ENCODE data around the gene ZNF3.

DNA sequence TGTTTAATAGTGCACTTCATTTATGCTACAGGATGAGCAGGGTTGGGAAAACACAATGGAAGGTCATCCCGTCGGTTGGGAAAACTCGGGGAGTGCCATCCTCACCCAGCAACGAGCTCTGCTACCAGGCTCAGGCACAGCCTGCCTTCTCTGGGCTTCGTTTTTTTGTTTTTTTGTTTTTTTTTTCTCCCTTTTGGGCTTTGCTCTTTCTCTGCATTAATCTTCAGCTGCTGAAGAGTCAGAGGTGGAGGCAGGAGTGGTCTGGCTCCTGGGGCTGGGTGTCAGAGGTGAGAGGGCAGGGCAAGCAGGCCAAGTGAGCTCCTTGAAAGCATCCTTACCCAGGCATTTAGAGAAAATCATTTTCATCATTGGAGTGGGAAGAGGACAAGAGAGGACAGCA, 11.5 kb downstream of the ZNF3 start:
- TF ChIP-seq CTCF (IDR thresholded peaks at IDR 0.05; ENCODE audit: low read depth, low read length, missing input control) (no peak), EGR1 (IDR thresholded peaks at IDR 0.05; ENCODE audit: low read depth in 2 of 2) (no peak), NR2F2 (IDR thresholded peaks at IDR 0.05) (no peak), JUND (IDR thresholded peaks at IDR 0.05) (no peak), RAD21 (IDR thresholded peaks at IDR 0.05) (no peak), YY1 (IDR thresholded peaks at IDR 0.05) (no peak), SP1 (IDR thresholded peaks at IDR 0.05) (no peak), RXRA (IDR thresholded peaks at IDR 0.05) (no peak), ATF3 (IDR thresholded peaks at IDR 0.05) (no peak), TAF1 (conservative IDR thresholded peaks at IDR 0.05) (no peak), ZBTB33 (IDR thresholded peaks at IDR 0.05) (no peak)
- TF ChIP-seq, protein P1, sequence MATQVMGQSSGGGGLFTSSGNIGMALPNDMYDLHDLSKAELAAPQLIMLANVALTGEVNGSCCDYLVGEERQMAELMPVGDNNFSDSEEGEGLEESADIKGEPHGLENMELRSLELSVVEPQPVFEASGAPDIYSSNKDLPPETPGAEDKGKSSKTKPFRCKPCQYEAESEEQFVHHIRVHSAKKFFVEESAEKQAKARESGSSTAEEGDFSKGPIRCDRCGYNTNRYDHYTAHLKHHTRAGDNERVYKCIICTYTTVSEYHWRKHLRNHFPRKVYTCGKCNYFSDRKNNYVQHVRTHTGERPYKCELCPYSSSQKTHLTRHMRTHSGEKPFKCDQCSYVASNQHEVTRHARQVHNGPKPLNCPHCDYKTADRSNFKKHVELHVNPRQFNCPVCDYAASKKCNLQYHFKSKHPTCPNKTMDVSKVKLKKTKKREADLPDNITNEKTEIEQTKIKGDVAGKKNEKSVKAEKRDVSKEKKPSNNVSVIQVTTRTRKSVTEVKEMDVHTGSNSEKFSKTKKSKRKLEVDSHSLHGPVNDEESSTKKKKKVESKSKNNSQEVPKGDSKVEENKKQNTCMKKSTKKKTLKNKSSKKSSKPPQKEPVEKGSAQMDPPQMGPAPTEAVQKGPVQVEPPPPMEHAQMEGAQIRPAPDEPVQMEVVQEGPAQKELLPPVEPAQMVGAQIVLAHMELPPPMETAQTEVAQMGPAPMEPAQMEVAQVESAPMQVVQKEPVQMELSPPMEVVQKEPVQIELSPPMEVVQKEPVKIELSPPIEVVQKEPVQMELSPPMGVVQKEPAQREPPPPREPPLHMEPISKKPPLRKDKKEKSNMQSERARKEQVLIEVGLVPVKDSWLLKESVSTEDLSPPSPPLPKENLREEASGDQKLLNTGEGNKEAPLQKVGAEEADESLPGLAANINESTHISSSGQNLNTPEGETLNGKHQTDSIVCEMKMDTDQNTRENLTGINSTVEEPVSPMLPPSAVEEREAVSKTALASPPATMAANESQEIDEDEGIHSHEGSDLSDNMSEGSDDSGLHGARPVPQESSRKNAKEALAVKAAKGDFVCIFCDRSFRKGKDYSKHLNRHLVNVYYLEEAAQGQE (IDR thresholded peaks at IDR 0.05) = no peak
- TF ChIP-seq, protein P2, sequence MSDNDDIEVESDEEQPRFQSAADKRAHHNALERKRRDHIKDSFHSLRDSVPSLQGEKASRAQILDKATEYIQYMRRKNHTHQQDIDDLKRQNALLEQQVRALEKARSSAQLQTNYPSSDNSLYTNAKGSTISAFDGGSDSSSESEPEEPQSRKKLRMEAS (IDR thresholded peaks at IDR 0.05) = no peak

Data from liver (tissue), 3 donors.